Stimulated activated CD8-positive, alpha-beta memory T cell treated with anti-CD3 and anti-CD28 coated beads, Interleukin-15, amount 100 ng/mL, for 48 hours (primary cell): ENCODE data around the gene SDK2.

Experiments used
- DNase-seq, 2 donors: peaks; one replicate each; pipeline ENCODE4 v3.0.0-alpha.2; 2020; ENCODE audit warnings: low read depth in 2 of 2

The SDK2 gene

DNA sequence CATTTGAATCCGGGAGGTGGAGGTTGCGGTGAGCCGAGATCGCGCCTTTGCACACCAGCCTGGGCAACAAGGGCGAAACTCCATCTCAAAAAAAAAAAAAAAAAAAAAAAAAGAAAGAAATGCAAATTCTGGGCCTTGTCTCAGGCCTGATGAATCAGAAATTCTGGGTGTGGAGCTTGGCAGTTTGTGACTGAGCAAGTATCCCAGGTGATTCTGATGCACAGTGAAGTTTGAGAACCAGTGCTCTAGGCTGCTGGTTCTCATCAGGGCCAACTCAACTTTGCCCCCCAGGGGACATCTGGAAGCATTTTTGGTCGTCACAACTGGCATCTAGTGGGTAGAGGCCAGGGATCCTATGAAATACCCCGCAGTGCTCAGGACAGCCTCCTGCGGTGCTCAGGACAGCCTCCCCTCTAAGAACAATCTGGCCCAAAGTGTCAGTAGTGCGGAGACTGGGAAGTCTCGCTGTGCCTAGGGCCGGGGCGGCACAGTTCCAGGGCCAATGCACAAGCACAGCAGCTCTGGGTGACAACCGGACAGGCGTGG, 55.9 kb downstream of the SDK2 start:
- DNase-seq: no peak

DNA sequence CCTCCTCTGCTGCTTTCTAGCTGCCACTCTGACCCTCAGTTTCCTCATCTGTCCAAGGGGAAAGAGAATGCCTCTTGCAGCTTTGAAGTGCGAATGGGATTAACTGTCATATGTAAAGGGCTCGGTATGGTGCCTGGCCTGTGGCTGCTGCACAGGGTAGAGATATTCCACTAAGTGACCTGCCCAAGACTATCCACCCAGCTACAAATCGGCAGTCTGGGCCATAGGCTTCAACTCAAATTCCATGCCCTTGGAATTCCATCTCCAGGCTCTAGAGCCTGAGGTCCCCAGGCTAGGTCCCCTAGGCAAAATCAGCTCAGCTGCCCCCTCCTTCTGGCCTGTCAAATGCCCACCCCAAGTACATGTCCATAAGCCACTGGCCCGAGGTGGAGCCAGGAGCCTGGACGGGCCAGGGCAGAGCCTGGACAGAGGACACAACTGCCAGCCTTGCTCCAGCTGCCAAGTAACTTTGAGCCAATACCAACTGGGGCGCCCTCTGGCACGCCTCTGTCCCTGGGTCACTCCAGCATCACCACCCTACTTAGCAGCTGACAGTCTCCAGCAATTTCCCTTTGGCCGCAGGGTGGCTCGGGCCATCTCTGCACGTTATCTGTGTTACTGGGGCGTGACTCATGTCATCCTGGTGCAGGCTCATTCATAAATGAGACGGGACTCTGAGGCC, 57.2 kb downstream of the SDK2 start:
- DNase-seq: no peak

DNA sequence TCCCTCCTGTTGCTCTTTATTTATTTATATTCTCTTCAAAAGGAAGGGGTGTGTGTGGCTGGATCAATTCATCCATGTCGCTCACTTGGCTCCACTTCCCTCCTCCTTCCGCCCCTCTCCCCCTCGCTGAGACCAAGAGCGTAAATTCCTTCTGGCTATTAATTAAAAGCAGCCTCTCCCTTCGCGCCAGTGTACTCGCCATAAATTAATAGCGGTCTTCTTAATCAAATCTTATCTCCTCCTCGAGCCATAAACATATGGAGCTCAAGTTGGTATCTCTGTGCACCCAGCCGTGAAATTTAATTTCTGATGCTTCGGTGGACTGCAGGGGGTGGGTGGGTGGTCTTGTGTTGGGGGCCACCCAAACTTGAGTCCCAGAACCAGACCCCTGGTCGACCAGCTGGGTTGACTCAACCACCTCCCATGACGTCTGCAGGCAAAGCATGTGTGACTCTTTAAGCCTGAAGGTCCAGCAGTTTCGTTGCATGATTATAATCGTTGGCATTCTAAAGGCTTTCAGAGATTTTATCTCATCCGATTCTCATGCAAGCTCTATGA, 57.9 kb downstream of the SDK2 start:
- DNase-seq: no peak

DNA sequence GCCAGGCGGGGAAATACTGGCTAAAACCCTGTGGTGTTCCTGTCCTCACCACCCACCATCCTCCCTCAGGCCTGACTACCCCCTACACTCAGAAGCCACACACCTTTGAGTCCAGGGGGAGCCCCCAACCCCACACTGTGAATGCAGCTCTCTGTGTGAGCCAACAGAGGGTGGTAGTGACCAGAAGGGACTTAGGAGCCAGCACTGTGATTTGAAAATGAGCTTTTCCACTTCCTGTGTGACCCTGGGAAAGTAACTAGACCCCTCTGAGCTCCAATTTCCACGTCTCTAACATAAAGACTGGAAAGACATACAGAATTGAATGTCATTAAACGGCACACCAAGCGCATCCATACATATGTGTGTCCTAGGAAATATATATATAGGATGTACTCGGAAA, 58.7 kb downstream of the SDK2 start:
- DNase-seq: no peak

DNA sequence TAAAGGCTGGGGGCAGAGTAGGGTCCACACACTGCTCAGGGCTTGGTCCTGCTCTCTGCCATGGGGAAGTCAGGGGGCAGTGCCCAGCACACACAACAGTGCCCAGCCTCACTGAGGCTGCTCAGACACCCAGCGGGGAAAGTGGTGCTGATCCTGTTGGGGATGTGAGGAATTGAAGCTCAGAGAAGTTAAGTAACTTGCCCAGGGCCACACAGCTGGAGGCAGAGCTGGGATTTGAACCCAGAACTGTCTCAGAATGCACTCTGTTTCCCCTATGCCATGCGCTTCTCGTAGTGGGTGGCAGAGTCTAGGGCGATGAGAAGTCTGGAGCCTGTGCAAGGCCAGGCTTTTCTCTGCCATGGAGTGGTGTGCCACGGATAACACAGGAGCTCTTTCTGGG, 59.3 kb downstream of the SDK2 start:
- DNase-seq: no peak

DNA sequence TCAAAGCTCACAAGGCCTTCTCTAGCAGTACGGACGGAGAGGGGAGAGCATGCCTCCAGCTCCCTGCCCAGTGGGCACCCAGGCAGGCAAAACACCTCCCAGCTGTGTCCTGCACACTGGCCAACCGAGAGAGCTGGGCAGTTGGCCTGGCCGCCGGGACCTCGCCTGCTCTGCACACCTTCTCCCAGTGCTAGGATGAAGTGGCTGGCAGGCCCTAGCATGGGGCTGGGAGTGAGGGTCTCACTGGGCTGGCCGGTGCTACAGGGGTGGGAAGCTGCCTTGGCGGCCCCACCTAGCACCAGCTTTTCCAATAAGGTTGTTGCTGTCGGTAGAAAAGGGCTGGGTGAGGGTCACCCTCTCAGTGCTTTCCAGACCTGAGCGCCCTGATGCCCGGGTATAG, 60.2 kb downstream of the SDK2 start:
- no peak for DNase-seq

DNA sequence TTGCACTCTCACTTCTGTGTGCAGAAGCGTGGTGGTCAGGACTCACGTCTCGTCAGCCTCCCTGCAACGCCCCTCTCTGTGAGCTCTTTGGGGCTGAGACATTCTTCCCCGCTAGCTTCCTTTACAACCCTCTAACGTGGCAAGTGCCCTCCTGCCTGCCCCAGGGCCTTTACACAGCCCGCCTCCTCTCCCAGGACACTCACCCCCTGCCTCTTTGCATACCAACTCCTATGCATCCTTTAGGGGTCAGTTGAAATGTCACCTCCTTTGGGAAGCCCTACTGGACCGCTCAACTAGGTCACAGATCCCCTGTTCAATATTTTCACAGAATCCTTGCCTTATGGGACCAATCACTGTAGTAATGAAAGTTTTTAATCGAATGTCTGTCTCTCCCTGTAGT, 61.4 kb downstream of the SDK2 start:
- DNase-seq: no peak

DNA sequence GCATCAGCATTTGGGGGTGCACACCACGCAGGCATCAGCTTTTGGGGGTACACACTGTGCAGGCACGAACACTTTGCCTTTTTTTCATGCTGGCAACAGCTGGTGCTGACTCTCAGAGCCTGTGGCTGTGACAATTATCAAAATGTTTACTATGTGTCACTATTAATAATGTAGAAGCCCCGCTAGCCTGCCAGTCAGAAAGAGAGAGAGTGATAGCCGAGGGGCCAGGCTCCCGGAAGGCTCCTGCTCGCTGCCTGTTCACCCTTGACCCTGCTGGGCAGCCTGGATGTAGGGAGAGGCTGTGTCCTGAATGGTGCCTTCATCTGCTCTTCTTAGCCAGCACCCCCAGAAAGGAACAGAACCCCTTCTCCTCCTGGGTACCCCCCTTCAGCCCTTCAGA, 61.9 kb downstream of the SDK2 start:
- no peak for DNase-seq

DNA sequence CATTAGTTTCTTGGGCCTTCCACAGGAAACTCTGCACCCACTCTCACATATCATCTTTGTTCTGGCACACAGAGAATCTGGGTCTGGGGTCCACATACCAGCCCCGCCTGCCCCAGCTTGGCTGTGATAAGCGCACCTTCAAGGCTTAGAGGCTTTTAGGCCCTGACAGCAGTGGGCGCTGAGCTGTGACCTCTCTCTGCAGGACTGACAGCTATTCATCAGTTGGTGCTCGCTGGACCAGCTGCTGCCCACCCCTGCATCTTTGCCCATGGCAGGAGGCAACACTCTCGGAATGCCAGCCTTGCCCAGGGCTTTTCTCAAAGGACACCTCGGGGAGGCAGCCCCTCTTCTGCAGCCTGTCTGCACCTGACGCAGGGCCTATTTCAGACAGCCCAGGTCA, 62.9 kb downstream of the SDK2 start:
- DNase-seq: no peak

DNA sequence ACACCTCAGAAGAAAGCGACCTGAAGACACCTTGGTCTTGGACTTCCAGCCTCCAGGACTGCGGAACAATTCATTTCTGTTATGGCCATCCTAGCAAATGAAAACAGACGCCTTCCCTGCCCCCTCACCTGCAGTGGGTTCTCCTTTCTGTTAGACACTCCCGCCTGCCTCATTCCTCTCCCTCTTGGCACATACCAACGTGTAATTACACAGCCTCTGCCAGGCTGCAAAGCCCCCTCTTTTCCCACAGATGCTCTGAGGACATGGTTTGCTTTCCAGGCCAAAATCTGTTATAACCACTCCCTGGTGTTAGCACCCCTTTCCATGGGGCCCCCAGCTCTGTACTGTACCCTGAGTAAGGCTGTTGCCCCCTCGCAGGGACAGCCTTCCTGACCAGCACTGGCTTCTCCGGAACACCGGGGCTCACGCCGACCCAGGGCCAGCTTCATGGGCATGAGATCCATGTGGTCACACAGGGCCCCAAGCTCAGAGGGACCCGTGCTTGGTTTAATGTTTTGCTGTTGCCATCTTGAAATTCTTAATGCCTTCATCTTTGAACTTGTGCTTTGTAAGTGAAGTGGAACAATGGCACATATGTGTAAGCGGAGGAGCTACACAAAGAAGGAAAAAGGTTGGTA, 64.1 kb downstream of the SDK2 start:
- no peak for DNase-seq

DNA sequence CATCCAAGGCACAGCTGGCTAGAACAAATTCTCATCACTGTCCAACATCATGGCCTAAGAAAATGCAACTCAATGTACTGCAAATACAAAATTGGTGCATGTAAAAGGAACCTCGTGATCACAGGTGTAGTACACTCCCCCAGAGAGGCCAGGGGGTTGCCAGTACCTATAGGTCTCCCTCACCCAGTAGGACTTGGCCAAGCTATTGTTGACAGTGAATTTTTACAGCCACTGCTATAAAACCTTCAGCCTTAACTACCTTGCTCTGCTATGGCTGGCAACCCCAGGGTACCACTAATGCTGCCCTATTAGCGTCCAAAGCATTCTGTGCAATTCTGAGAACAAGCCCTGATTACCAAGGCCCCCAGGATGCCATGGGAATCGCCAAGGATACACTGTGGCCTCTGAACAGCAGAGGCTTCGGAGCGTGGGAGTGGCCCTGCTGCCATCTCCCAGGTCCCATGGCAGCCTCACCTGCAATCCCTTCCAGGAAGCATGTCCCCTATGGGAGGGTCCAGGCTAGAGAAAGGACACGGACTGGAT, 67.6 kb downstream of the SDK2 start:
- no peak for DNase-seq

DNA sequence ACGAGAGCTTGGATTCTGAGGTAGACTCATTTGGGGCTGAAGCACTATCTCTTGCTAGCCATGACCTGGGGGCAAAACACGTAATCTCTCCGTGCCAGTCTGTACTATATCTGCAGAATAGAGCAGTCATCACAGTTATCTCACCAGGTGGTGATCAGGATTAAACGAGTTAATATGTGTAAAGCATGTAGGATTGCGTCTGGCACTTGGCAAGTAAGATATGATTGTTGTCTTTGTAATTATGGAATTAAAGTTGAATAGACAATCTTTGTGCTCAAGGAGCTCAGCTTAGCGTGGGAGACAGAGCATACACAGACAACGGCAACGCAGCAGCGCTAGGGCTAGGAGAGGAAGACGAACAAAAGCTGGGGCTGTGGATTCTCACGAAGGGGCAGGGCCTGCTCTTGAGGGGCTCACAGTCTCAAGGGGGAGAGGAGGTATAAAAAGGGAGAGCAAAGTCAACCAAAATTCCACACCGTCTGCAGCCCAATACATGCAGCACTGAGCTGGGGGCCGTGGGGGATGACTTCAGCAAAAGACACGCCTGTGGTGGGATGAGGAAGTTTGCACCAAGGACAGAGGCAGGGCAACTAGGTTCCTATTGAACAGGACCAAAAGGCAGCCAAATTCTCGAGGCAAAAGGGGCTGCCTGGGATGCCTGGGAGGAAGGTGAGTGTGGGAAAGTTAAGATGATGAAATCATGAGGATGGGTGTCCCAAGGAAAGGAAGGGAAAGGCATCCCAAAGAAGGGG, 68.6 kb downstream of the SDK2 start:
- DNase-seq: no peak

DNA sequence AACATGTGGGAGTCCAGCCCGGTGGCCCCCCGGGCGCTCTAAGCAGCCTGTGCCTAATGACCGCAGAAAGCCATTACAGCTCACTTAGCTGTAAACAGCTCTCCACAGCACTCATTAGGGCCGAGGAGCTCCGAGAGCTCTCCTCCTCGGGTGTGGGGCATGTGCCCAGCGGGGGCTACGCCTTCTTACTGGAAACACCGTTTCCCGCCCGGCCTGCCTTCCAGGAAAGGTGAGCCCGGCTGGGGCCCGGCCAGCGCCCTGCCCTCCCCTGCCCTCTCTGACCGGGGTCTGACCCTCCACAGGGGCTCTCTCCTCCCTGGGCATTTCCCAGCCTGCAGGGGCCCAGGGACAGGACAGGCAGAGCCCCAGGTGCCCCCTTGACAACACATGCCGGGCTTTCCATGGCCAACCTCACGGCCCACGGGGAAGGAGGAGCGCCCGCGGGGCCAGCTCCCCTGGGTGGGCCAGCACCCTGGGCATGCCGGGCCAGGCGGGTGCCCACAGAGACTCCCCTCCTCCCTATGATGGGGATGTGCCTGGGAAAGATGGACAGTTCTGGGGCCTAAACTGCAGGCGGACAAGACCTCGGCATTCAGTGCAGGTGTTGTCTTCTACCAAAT, 72.6 kb downstream of the SDK2 start:
- no peak for DNase-seq

DNA sequence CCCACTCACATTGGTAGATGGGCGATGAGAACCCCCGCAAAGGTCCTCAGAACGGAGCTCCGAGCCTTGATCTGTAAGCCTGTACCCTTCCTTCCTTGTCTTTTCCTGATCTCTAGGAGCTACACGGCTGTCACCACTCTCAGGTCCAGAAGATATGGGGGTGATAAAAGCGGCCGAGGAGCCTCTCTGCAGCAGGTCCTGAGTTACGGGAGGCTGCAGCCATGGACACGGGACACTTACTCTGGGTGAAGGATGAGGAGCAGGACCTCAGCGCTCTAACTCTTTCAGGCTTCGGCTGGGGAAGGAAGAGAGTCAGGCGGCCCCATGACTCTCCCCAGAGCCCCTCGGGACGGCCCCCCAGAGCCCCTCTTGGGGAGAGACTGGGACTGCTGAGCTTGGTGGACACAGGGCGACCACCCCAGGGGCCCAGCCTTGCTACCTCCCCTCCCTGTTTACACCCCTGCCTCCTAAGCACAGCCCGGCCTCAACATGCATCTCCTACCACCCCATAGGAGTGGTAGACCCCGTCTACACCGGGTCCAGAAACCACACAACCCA, 74.4 kb downstream of the SDK2 start:
- DNase-seq: no peak

DNA sequence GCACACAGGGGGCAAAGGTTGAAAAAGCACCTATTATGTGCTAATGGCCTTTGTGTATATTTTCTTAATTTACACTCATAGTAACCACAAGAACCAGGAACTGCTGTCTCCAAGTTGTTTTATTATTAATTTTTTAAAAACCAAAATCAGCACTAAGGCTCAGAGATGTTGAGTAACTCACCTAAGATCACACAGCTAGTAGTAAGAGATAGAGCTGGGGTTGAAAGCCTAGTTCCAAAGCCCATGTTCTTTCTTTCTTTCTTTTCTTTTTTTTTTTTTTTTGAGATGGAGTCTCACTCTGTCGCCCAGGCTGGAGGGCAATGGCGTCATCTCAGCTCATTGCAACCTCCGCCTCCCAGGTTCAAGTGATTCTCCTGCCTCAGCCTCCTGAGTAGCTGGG, 75.3 kb downstream of the SDK2 start:
- no peak for DNase-seq

DNA sequence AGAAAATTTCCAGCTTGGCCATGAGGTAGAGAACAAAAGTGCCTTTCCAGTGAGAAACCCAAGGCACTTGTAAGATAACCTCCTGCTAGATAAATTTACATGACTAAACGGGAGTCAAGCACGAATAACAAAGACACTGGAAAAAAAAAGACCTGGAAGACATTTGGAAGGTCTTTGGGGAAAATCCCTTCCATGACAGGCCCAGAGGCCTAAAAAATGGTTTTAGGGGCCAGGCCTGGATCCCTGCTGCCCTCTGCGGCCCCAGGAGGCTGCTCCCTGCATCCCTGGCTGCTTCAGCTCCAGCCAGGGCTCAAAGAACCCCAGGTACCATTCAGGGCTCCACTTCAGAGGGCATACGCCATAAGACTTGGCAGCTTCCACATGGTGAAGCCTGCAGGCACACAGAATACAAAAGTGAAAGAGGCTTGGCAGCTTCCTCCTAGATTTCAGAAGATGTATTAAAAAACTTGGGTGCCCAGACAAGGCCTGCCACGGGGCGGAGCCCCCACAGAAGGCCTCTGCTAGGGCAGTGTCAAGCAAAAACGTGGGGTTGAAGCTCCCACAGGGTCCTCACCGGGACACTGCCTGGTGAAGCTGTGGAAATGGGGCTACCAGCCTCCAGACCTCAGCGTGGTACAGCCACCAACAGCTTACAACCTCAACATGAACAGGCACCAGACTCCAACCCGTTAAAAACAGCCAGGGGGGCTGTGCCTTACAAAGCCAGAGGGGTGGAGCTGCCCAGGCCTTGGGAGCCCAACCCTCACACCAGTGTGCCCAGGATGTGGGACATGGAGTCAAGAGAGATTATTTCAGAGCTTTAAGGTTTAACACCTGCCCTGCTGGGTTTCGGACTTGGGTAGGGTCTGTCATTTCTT, 77.1 kb downstream of the SDK2 start:
- peak in 1 of 2 donors; percentile 7 for DNase-seq

DNA sequence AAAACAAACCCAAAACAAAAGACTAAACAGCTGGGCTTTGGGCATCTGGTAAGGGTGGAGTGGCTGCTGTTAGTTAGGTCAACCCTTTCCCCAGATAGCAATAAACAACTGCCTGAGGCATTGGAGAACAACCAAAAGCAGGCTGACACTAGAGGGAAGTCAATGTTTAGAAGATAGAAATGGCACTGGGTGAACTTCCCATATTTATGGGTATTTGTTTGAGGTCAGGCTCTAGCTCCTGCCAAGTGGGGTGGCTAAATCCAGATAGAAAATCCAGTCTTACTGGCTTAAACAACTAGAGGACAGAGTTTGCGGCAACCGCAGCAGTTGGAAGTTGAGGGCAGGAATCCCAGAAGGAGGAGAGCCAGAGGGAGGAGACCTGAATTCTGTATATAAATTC, 79.4 kb downstream of the SDK2 start:
- DNase-seq: no peak

DNA sequence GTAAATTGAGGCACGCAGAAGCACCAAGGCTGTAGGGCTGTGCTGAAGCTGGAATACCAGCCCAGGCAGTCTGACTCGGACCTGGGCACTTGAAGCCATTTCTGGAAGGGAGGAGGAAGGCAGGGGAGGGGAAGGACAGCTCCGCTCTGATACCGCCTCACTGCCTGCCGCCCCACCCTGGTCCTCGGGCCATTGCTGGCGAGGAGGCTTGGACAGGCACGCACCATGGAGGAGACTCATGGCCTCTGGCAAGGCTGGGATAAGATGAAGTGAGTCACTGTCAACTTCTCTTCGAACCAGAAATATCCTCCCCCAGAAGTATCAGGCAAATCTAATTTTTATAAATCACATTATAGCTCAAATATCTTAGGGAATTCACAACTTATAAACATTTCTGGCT, 81.3 kb downstream of the SDK2 start:
- no peak for DNase-seq

DNA sequence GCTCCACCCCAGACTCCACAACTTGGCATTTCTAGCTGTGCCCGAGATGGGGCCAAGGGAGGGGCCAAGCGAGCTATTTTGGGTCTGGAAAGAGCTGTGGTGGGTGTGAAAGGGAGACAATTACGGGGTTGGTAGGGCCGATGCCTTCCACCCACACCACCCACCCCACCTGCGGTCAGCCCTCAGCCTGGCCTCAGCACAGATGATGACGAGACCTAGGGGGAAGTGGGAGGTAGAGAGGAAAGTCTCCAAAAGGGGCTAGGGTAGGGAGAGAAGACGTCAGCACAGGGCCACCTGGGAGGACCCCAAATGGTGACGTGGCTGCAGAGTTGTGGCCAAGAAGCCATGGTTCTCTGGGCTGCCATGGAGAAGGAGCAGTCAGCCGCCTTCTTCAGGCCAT, 83.1 kb downstream of the SDK2 start:
- no peak for DNase-seq

DNA sequence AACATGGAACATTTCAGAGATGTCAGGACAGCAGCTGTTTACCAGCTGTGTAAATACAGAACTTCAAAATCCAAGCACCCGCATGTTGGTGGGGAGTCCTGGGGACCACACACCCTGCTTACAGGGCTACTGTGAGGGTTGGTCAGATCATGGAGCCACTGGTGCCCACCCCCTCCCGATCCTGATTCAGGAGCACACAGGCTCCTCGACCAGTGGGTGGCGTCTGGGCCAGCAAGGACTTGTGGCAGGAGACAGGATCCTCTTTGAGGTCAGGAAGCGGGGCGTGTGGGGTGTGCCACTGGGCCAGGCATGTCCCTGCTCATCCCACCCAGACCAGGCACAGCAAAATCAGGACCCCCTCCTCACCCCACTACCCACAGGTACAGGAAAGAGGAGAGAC, 83.6 kb downstream of the SDK2 start:
- DNase-seq: no peak

DNA sequence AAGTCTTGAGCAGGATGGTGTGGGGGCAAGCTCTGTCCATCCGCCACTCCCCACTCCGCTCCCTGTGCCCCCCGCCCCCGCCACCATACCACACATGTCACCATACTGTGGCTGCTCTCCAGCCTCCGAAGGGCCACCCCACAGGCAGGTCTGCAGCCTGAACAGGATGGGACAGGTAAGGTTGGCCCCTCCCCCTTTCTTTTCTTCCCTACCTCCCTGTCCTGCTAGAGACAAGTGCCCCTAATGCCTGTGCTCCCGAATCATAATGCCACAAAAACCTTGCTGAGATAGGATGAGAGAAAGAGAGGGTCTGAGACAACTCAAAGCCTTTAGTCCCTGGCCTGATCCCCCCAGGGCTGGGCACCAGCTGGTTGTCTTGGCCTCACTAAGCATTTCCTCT, 84.7 kb downstream of the SDK2 start:
- no peak for DNase-seq
